Adrenal gland (tissue), 12 donors: Measurements from ENCODE around the gene VCAN. TPM values are rescaled to one million over a fixed set of nuclear protein-coding genes. Genes with fewer than 3 reads are reported as not detected.

Source experiments
- DNase-seq, 7 donors: peaks; one replicate each; pipeline ENCODE4 v3.0.0-alpha.2; 2019 to 2020
- H3K27ac ChIP-seq, 5 donors: fragments of 200-600 bp; sonication (generic) in 4 of 5; 1 replicate in 3 of 5; 2 replicates in 2 of 5; pipeline versions ENCODE4 v1.5.1 to v1.8.0; 2016 to 2020; ENCODE audit warnings: mild to moderate bottlenecking in 1 of 5
- H3K27me3 ChIP-seq: fragments of 200-600 bp; 2 replicates; pipeline ENCODE4 v1.8.0; 2021
- H3K36me3 ChIP-seq, 2 donors: fragments of 200-600 bp; replicated peaks in 1 of 2; 1 replicate in 1 of 2; 2 replicates in 1 of 2; pipeline versions ENCODE4 v1.5.1 to v1.8.0; 2018 to 2022
- H3K4me1 ChIP-seq, 2 donors: fragments of 200-600 bp; replicated peaks in 1 of 2; 1 replicate in 1 of 2; 2 replicates in 1 of 2; pipeline versions ENCODE4 v1.5.1 to v1.8.0; 2018 to 2021
- H3K4me3 ChIP-seq, 4 donors: fragments of 200-600 bp; sonication (generic) in 3 of 4; one replicate each; pipeline ENCODE4 v1.5.1; 2016 to 2018
- H3K9me3 ChIP-seq, 3 donors: fragments of 200-600 bp; sonication (generic) in 1 of 3; replicated peaks in 1 of 3; 1 replicate in 2 of 3; 2 replicates in 1 of 3; pipeline versions ENCODE4 v1.5.1 to v1.8.0; 2016 to 2021
- POLR2A ChIP-seq, 2 donors: fragments of 450-650 bp; IDR thresholded peaks; one replicate each; pipeline ENCODE4 v1.6.1; 2017; ENCODE audit warnings: antibody characterized with exemption in 2 of 2, mild to moderate bottlenecking in 2 of 2, moderate library complexity in 1 of 2
- WGBS, 4 donors: extraction: QIAGEN DNeasy Blood & Tissue Kit in 2 of 4; methylation state at CpG; one replicate each; pipeline versions ENCODE4 v1.1.5 to v1.1.7; 2013 to 2017; 5-methylcytosine and 5-hydroxymethylcytosine counted together
- intact Hi-C, 2 donors: fragments of 100-400 bp; cut with DNase I; formaldehyde crosslinking; loops; one replicate each; pipeline versions ENCODE4 v1.14.1 to v1.15.0; 2022 to 2023
- polyA plus RNA-seq, 3 donors: library from polyadenylated mRNA; stranded (reverse); fragments of 200-250 nt in 2 of 3; fragments of 350-450 nt in 1 of 3; fragmentation: Illumina TruSeq in 1 of 3; extraction: RNeasy Lipid Tissue Mini Kit (QIAGEN cat#74804) in 1 of 3; gene quantifications; one replicate each; pipeline ENCODE4 v1.2.3, GENCODE V29; 2013 to 2014
- total RNA-seq, 9 donors: library from RNA; depleted of rRNA in 4 of 9; stranded (reverse); fragments of >200 nt in 4 of 9; fragments of 120-200 nt in 1 of 9; fragmentation: NEBNext Ultra II Directional in 1 of 9; extraction: Animal tissue kit (Norgen Biotek cat#: 25700) in 1 of 9; gene quantifications; one replicate each; pipeline versions ENCODE4 v1.1.0 to v1.2.4, GENCODE V29; 2013 to 2023
- TF ChIP-seq, protein P1 (sequence below), 6 experiments: fragments of 450-650 bp in 4 of 6; fragments of 200-600 bp in 2 of 6; sonication (generic) in 1 of 6; IDR thresholded peaks; 1 replicate in 5 of 6; 2 replicates in 1 of 6; pipeline versions ENCODE4 v1.5.1 to v1.8.0; 2016 to 2021; ENCODE audit warnings: antibody characterized with exemption in 6 of 6, mild to moderate bottlenecking in 2 of 6, moderate library complexity in 1 of 6
- donor health status: healthy with polysubstance abuse.
- donor health status: Bipolar disorder and iron deficiency.
- donor health status: DM: yes; HTN: yes; CAD: no.
- donor health status: DM: no; HTN: no; CAD: no.
- donor health status: DM: no; HTN: no; CAD: no.
- donor health status: DM: yes; HTN: yes; CAD: no.

Gene VCAN
- total and polyA plus RNA-seq, 12 donors, result 10.0 to 171 (median 133) TPM

DNA sequence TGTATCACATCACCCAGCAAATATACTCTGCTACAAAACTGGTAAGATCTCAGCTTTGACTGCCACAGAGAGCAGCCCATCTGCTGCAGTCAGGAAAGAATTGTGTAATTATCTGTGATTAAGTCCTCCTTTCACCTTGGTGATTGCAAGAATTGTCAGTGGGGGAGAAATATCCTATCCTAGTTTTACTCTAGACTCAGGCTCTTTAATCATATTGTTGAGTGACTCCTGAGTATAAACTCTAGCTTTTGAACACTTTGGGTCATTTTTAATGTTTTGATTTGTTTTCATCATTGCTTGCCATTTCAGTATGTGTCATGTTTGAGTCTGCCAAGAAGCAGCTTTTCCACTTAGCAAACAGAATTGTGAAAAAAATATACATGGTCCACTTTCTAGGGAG, 32.1 kb downstream of the VCAN start:
- Histone ChIP-seq H3K9me3 (no peaks in the 10 kb centered on the region), H3K27ac (no peak overlapping the region), H3K36me3 (no peaks in the 10 kb centered on the region), H3K27me3 (no peaks in the 10 kb centered on the region), H3K4me3 (no peak overlapping the region), H3K4me1 (no peaks in the 10 kb centered on the region)
- peak in 1 of 7 donors; percentile 2 for DNase-seq
- intact Hi-C loops, result no loop called here
- TF ChIP-seq, protein P1, sequence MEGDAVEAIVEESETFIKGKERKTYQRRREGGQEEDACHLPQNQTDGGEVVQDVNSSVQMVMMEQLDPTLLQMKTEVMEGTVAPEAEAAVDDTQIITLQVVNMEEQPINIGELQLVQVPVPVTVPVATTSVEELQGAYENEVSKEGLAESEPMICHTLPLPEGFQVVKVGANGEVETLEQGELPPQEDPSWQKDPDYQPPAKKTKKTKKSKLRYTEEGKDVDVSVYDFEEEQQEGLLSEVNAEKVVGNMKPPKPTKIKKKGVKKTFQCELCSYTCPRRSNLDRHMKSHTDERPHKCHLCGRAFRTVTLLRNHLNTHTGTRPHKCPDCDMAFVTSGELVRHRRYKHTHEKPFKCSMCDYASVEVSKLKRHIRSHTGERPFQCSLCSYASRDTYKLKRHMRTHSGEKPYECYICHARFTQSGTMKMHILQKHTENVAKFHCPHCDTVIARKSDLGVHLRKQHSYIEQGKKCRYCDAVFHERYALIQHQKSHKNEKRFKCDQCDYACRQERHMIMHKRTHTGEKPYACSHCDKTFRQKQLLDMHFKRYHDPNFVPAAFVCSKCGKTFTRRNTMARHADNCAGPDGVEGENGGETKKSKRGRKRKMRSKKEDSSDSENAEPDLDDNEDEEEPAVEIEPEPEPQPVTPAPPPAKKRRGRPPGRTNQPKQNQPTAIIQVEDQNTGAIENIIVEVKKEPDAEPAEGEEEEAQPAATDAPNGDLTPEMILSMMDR (IDR thresholded peaks at IDR 0.05), result no peak
- TF ChIP-seq POLR2A (IDR thresholded peaks at IDR 0.05), result no peak

DNA sequence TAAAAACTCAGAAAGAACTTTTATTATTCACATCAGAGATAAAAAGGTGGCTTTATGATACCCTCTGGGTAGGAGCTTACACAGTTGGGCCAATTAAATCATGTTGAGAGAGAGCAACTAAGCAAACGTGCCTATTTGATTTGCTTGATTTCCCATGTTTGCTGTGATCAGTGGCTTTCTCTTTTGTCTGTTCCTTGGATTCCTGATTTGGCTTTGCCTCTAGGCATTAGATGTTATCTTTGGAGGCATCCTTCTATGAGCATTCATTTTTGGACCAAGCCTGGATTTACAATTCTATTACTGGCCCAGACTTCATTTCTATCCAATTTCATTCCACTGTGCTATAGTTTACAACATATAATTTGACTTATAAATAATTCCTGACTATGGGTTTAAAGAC, 35.9 kb downstream of the VCAN start:
- H3K9me3 ChIP-seq, result no peaks in the 10 kb centered on the region
- WGBS, 4 donors, result 62 to 76% (median 74%) methylated on average over 1 of the region's 1 CpG
- H3K4me1 ChIP-seq, result peaks cover 0 to 12% of the 10 kb centered on the region in 2 donors
- no peak for DNase-seq
- no peaks in the 10 kb centered on the region for H3K36me3 ChIP-seq
- H3K27ac ChIP-seq, result no peak overlapping the region
- intact Hi-C loops, result no loop called here
- no peaks in the 10 kb centered on the region for H3K27me3 ChIP-seq
- TF ChIP-seq, protein P1 (IDR thresholded peaks at IDR 0.05), result no peak
- no peak for TF ChIP-seq POLR2A (IDR thresholded peaks at IDR 0.05)
- H3K4me3 ChIP-seq, result no peak overlapping the region

DNA sequence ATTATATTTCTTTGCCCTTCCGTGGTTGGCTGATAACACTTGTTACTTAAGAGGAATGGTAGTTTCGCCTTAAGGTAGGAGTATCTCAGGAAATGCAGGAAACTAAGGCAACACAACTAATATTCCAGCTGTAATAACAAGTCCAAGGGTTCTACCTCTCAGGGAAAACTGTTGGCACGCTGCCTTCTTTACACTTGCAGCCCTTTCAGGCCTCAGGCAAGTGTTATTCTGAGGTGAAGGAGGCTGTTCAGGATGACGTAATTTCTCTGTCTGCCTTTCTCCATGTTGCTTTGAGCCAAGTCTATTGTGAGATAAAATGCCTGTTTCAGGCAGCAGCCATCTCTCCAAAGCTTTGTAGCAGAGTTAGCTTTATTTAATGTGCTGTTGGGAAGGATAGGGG, 38.0 kb downstream of the VCAN start:
- H3K36me3 ChIP-seq, result no peaks in the 10 kb centered on the region
- H3K4me3 ChIP-seq, result no peak overlapping the region
- 53 to 73% (median 66%) methylated on average over 3 to 4 of the region's 4 CpGs for WGBS, 4 donors
- H3K27me3 ChIP-seq, result no peaks in the 10 kb centered on the region
- peak in 3 of 7 donors; percentile 2 to 55 (median 23) for DNase-seq
- H3K27ac ChIP-seq, result no peak overlapping the region
- H3K4me1 ChIP-seq, result peaks cover 0 to 12% of the 10 kb centered on the region in 2 donors
- intact Hi-C loops, result no loop called here
- TF ChIP-seq, protein P1 (IDR thresholded peaks at IDR 0.05), result no peak
- no peak for TF ChIP-seq POLR2A (IDR thresholded peaks at IDR 0.05)
- no peaks in the 10 kb centered on the region for H3K9me3 ChIP-seq

DNA sequence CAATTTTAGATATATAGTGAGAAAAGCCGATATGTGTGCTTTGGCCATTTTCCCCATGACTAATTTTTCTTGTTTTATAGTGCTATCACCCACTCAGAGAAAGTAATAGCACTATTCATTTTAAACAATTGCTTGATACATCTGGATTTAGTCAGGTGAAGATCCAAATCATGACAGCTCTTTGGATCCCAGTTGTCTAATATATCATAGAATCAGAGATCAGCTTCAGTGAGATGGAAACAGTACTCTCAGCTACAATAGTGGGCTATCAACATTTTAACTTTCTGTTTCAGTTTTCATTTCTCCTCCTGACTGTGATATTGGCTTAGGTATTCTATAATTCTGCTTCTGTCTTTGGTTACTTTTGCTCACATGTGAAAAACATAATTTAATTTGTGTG, 38.7 kb downstream of the VCAN start:
- Histone ChIP-seq H3K27ac (no peak overlapping the region), H3K4me3 (no peak overlapping the region)
- TF ChIP-seq, protein P1 (IDR thresholded peaks at IDR 0.05), result no peak
- no peak for TF ChIP-seq POLR2A (IDR thresholded peaks at IDR 0.05)

More for the DNA sequence above, 38.7 kb downstream of the VCAN start:
- no peak for DNase-seq
- Histone ChIP-seq H3K36me3 (no peaks in the 10 kb centered on the region), H3K9me3 (no peaks in the 10 kb centered on the region), H3K27me3 (no peaks in the 10 kb centered on the region), H3K4me1 (peaks cover 0 to 12% of the 10 kb centered on the region in 2 donors)
- 57 to 81% (median 63%) methylated on average over 1 of the region's 1 CpG for WGBS, 4 donors
- intact Hi-C loops, result no loop called here
